Measurements from ENCODE around the gene ROGDI. TPM values are rescaled to one million over a fixed set of nuclear protein-coding genes. Genes with fewer than 3 reads are reported as not detected.
A peak's percentile ranks its signal among the peaks of the same experiment; 100 is the strongest.

ROGDI gene
- total and polyA plus RNA-seq, 12 donors, result 32.4 to 194 (median 81.7) TPM

GRCh38 chr16:4803898-4804762 is 1.7 kb upstream of the ROGDI start:
- Histone ChIP-seq H3K4me1 (replicated peaks in 1 of 2) (peaks cover 28 to 45% of the 10 kb centered on the region in 2 donors), H3K4me3 (no peak overlapping the region), H3K27ac (peak overlapping the region in 2 of 5 donors; percentile 41 to 47), H3K36me3 (replicated peaks in 1 of 2) (peaks cover 0 to 42% of the 10 kb centered on the region in 2 donors), H3K9me3 (replicated peaks in 1 of 3) (no peaks in the 10 kb centered on the region), H3K27me3 (no peaks in the 10 kb centered on the region)
- intact Hi-C loops (cut with DNase I), result no loop called here
- DNase-seq, result peak in 1 of 7 donors; percentile 25
- 68 to 79% (median 74%) methylated on average over 23 to 26 of the region's 26 CpGs for WGBS, 4 donors
- TF ChIP-seq CTCF (IDR thresholded peaks at IDR 0.05) (no peak), POLR2A (IDR thresholded peaks at IDR 0.05) (no peak)

GRCh38 chr16:4803401-4803844 is 990 bp upstream of the ROGDI start:
- Histone ChIP-seq H3K27me3 (no peaks in the 10 kb centered on the region), H3K4me1 (replicated peaks in 1 of 2) (peaks cover 28 to 45% of the 10 kb centered on the region in 2 donors), H3K27ac (peak overlapping the region in 2 of 5 donors; percentile 89 to 98), H3K9me3 (replicated peaks in 1 of 3) (no peaks in the 10 kb centered on the region), H3K4me3 (peak overlapping the region in 1 of 4 donors; percentile 86), H3K36me3 (replicated peaks in 1 of 2) (peaks cover 0 to 40% of the 10 kb centered on the region in 2 donors)
- DNase-seq, result no peak
- 42 to 54% (median 46%) methylated on average over 8 of the region's 8 CpGs for WGBS, 4 donors
- TF ChIP-seq CTCF (IDR thresholded peaks at IDR 0.05) (no peak), POLR2A (IDR thresholded peaks at IDR 0.05) (no peak)
- intact Hi-C loops (cut with DNase I), result no loop called here

- DNase-seq, result peak; percentile 93 to 96 (median 94)
- H3K36me3 ChIP-seq (replicated peaks in 1 of 2), result peaks cover 0 to 40% of the 10 kb centered on the region in 2 donors
- intact Hi-C loops (cut with DNase I), result no loop called here
Measured at GRCh38 chr16:4802659-4803287, 340 bp upstream of the ROGDI start.

More at GRCh38 chr16:4802659-4803287, 340 bp upstream of the ROGDI start:
- Histone ChIP-seq H3K4me1 (replicated peaks in 1 of 2) (peaks cover 28 to 45% of the 10 kb centered on the region in 2 donors), H3K9me3 (replicated peaks in 1 of 3) (no peaks in the 10 kb centered on the region), H3K27ac (peak overlapping the region; percentile 69 to 98 (median 80)), H3K4me3 (peak overlapping the region; percentile 43 to 92 (median 76)), H3K27me3 (no peaks in the 10 kb centered on the region)
- no peak for TF ChIP-seq POLR2A (IDR thresholded peaks at IDR 0.05)
- peak in 3 of 6 experiments; percentile 32 to 57 (median 42) for TF ChIP-seq CTCF (IDR thresholded peaks at IDR 0.05)
- 0 to 1% (median 0%) methylated on average over 18 to 59 of the region's 59 CpGs for WGBS, 4 donors

Measured in adrenal gland (tissue), 12 donors.